ENCODE results near the gene ARHGEF28. TPM values are rescaled to one million over a fixed set of nuclear protein-coding genes. Genes with fewer than 3 reads are reported as not detected.

Gene ARHGEF28
- total RNA-seq, 1 donor from 2014 or later = 0.11 TPM

DNA sequence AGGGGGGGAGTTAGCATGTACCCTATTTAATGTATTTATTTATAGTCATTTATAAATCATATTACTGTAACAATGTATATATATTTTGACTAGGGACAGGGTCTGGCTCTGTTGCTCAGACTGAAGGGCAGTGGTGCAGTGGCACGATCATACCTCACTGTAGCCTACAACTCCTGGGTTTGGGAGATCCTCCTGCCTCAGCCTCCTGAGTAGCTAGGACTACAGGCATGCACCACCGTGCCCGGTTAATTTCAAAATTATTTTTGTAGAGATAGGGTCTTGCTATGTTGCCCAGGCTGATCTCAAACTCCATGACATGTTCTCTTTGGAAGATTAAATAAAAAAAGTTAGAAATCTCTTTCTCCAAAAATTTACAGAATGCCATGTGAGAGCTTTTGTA, 52.8 kb downstream of the ARHGEF28 start:
- Mint-ChIP-seq H3K36me3 (no peaks in the 10 kb centered on the region), H3K4me1 (no peaks in the 10 kb centered on the region), H3K27me3 (ENCODE audit: insufficient read depth, low read depth) (peaks cover 2% of the 10 kb centered on the region), H3K27ac (no peak overlapping the region), H3K4me3 (no peak overlapping the region), H3K9me3 (no peaks in the 10 kb centered on the region)
- H3K79me2 ChIP-seq (ENCODE audit: low read depth) = no peaks in the 10 kb centered on the region
- no peak overlapping the region for H3K4me2 ChIP-seq
- no peak for DNase-seq (ENCODE audit: low spot score)
- no peaks in the 10 kb centered on the region for H3K36me3 ChIP-seq
- no peak overlapping the region for H3K4me3 ChIP-seq
- no peaks in the 10 kb centered on the region for H3K27me3 ChIP-seq
- no peaks in the 10 kb centered on the region for H3K4me1 ChIP-seq
- H3K9ac ChIP-seq = no peak overlapping the region
- H3K27ac ChIP-seq = no peak overlapping the region
- no peaks in the 10 kb centered on the region for H3F3A ChIP-seq (ENCODE audit: low read depth)
- no peak overlapping the region for H2AFZ ChIP-seq (replicated peaks)
- H3K9me3 ChIP-seq (ENCODE audit: low read depth) = no peaks in the 10 kb centered on the region
- H4K20me1 ChIP-seq (ENCODE audit: low read depth) = no peaks in the 10 kb centered on the region
- TF ChIP-seq EZH2 (IDR thresholded peaks at IDR 0.05) (no peak), EZH2phosphoT487 (IDR thresholded peaks at IDR 0.05) (no peak)
- TF ChIP-seq, protein P1, sequence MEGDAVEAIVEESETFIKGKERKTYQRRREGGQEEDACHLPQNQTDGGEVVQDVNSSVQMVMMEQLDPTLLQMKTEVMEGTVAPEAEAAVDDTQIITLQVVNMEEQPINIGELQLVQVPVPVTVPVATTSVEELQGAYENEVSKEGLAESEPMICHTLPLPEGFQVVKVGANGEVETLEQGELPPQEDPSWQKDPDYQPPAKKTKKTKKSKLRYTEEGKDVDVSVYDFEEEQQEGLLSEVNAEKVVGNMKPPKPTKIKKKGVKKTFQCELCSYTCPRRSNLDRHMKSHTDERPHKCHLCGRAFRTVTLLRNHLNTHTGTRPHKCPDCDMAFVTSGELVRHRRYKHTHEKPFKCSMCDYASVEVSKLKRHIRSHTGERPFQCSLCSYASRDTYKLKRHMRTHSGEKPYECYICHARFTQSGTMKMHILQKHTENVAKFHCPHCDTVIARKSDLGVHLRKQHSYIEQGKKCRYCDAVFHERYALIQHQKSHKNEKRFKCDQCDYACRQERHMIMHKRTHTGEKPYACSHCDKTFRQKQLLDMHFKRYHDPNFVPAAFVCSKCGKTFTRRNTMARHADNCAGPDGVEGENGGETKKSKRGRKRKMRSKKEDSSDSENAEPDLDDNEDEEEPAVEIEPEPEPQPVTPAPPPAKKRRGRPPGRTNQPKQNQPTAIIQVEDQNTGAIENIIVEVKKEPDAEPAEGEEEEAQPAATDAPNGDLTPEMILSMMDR (IDR thresholded peaks at IDR 0.05) = no peak

DNA sequence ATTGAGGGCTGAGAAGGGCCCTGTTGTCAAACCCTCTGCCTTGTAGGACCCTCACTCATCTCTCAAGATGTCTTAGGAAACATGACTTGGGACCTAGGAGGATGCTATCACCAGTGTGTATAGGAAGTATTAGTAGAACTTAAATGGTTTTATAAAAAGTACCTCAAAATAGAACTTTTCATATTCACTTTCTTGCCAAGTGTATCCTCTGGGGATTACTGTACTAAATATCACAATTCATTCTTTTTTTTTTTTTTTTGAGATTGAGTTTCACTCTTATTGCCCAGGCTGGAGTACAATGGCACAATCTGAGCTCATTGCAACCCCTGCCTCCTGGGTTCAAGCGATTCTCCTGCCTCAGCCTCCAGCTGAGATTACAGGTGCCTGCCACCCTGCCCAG, 56.2 kb downstream of the ARHGEF28 start:
- H3K9ac ChIP-seq = no peak overlapping the region
- no peaks in the 10 kb centered on the region for H3K36me3 Mint-ChIP-seq
- no peaks in the 10 kb centered on the region for H3K9me3 ChIP-seq (ENCODE audit: low read depth)
- H3K9me3 Mint-ChIP-seq = peaks cover 2% of the 10 kb centered on the region
- no peak overlapping the region for H3K4me3 Mint-ChIP-seq
- DNase-seq (ENCODE audit: low spot score) = no peak
- H3K27me3 ChIP-seq = no peaks in the 10 kb centered on the region
- H3K27ac Mint-ChIP-seq = no peak overlapping the region
- peaks cover 2% of the 10 kb centered on the region for H3K27me3 Mint-ChIP-seq (ENCODE audit: insufficient read depth, low read depth)
- H3K4me3 ChIP-seq = no peak overlapping the region
- no peaks in the 10 kb centered on the region for H3K4me1 ChIP-seq
- no peaks in the 10 kb centered on the region for H3K4me1 Mint-ChIP-seq
- H4K20me1 ChIP-seq (ENCODE audit: low read depth) = no peaks in the 10 kb centered on the region
- TF ChIP-seq EZH2 (IDR thresholded peaks at IDR 0.05) (no peak), EZH2phosphoT487 (IDR thresholded peaks at IDR 0.05) (no peak)
- TF ChIP-seq, protein P1 (IDR thresholded peaks at IDR 0.05) = no peak
- no peak overlapping the region for H2AFZ ChIP-seq (replicated peaks)
- H3K27ac ChIP-seq = no peak overlapping the region
- H3K36me3 ChIP-seq = no peaks in the 10 kb centered on the region
- H3K4me2 ChIP-seq = no peak overlapping the region
- no peaks in the 10 kb centered on the region for H3K79me2 ChIP-seq (ENCODE audit: low read depth)
- H3F3A ChIP-seq (ENCODE audit: low read depth) = no peaks in the 10 kb centered on the region

DNA sequence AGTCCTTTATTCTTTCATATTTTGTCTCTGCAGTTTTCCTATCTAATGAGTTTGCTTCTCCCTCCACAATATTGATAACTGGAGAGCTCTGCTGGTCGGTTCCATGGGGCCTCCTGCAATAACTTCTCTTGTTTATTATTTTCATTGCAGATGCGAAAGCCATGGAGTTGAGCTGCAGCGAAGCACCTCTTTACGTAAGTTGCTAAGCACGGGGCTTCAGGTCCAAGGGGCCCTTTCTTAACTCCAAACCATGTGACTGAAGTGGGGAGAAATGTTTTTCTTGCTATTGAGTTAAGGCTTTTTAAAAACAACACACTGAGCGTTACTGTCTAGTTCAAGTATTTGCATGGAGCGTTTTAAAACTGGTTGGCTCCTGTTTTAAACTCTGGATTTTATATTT, 58.7 kb downstream of the ARHGEF28 start:
- Histone ChIP-seq H3K9me3 (ENCODE audit: low read depth) (no peaks in the 10 kb centered on the region), H3F3A (ENCODE audit: low read depth) (no peaks in the 10 kb centered on the region), H4K20me1 (ENCODE audit: low read depth) (no peaks in the 10 kb centered on the region), H3K27ac (no peak overlapping the region), H3K9ac (no peak overlapping the region), H3K4me1 (no peaks in the 10 kb centered on the region), H3K27me3 (no peaks in the 10 kb centered on the region), H3K4me3 (no peak overlapping the region), H3K4me2 (no peak overlapping the region), H3K79me2 (ENCODE audit: low read depth) (no peaks in the 10 kb centered on the region), H2AFZ (replicated peaks) (no peak overlapping the region), H3K36me3 (no peaks in the 10 kb centered on the region)
- Mint-ChIP-seq H3K27ac (no peak overlapping the region), H3K4me1 (no peaks in the 10 kb centered on the region), H3K9me3 (peaks cover 2% of the 10 kb centered on the region), H3K4me3 (no peak overlapping the region), H3K36me3 (no peaks in the 10 kb centered on the region), H3K27me3 (ENCODE audit: insufficient read depth, low read depth) (no peaks in the 10 kb centered on the region)
- DNase-seq (ENCODE audit: low spot score) = no peak
- TF ChIP-seq EZH2phosphoT487 (IDR thresholded peaks at IDR 0.05) = no peak
- no peak for TF ChIP-seq EZH2 (IDR thresholded peaks at IDR 0.05)
- TF ChIP-seq, protein P1 (IDR thresholded peaks at IDR 0.05) = no peak
